Tibial nerve (tissue), 4 donors: ENCODE measurements around the gene ZBTB7C. TPM values are rescaled to one million over a fixed set of nuclear protein-coding genes. Genes with fewer than 3 reads are reported as not detected.

Source experiments
- DNase-seq, 2 donors: peaks; one replicate each; pipeline ENCODE4 v3.0.0-alpha.2; 2019; ENCODE audit warnings: low spot score in 2 of 2
- H3K27ac ChIP-seq, 4 donors: fragments of 200-600 bp; sonication (generic) in 3 of 4; one replicate each; pipeline ENCODE4 v1.5.1; 2017 to 2019; ENCODE audit warnings: mild to moderate bottlenecking in 1 of 4
- H3K27me3 ChIP-seq, 2 donors: fragments of 200-600 bp; sonication (generic) in 1 of 2; one replicate each; pipeline versions ENCODE4 v1.5.1 to v1.6.0; 2017 to 2019
- H3K36me3 ChIP-seq, 3 donors: fragments of 200-600 bp; sonication (generic); one replicate each; pipeline ENCODE4 v1.5.1; 2018 to 2019
- H3K4me1 ChIP-seq, 4 donors: fragments of 200-600 bp; sonication (generic) in 3 of 4; one replicate each; pipeline ENCODE4 v1.5.1; 2017 to 2019
- H3K4me3 ChIP-seq, 4 donors: fragments of 200-600 bp; sonication (generic) in 3 of 4; one replicate each; pipeline ENCODE4 v1.5.1; 2017 to 2019; ENCODE audit warnings: mild to moderate bottlenecking in 1 of 4, moderate library complexity in 1 of 4
- H3K9me3 ChIP-seq, 4 donors: fragments of 200-600 bp; sonication (generic) in 3 of 4; one replicate each; pipeline ENCODE4 v1.5.1; 2017 to 2019
- CTCF ChIP-seq, 5 experiments: fragments of 200-600 bp in 3 of 5; fragments of 450-650 bp in 2 of 5; sonication (generic) in 3 of 5; IDR thresholded peaks; one replicate each; pipeline ENCODE4 v1.5.1; 2016 to 2019; ENCODE audit warnings: antibody characterized with exemption in 5 of 5, mild to moderate bottlenecking in 3 of 5, moderate library complexity in 2 of 5
- EP300 ChIP-seq, 2 donors: sonication (generic); formaldehyde crosslinking; IDR thresholded peaks; one replicate each; pipeline ENCODE4 v1.6.1; 2017; ENCODE audit warnings: antibody characterized with exemption in 2 of 2, mild to moderate bottlenecking in 1 of 2
- POLR2A ChIP-seq, 2 donors: fragments of 450-650 bp; IDR thresholded peaks; one replicate each; pipeline ENCODE4 v1.6.1; 2017; ENCODE audit warnings: antibody characterized with exemption in 2 of 2, mild to moderate bottlenecking in 2 of 2, moderate library complexity in 2 of 2
- WGBS, 2 donors: methylation state at CpG; one replicate each; pipeline ENCODE4 v1.1.5; 2018; 5-methylcytosine and 5-hydroxymethylcytosine counted together
- total RNA-seq, 4 donors: library from RNA; depleted of rRNA; stranded (reverse); fragments of >200 nt; gene quantifications; one replicate each; pipeline ENCODE4 v1.1.0, GENCODE V29; 2016

ZBTB7C gene
- total RNA-seq, 4 donors from 2014 or later: 24.6 to 95.0 (median 75.3) TPM

- TF ChIP-seq POLR2A (IDR thresholded peaks at IDR 0.05) (no peak), EP300 (IDR thresholded peaks at IDR 0.05) (no peak), CTCF (IDR thresholded peaks at IDR 0.05) (no peak)
- WGBS, 2 donors: 68 to 69% methylated on average over 4 of the region's 4 CpGs
- no peak for DNase-seq
- Histone ChIP-seq H3K9me3 (no peaks in the 10 kb centered on the region), H3K27me3 (no peaks in the 10 kb centered on the region), H3K36me3 (no peaks in the 10 kb centered on the region), H3K4me1 (peaks cover 0 to 61% (median 15%) of the 10 kb centered on the region in 4 donors), H3K27ac (peak overlapping the region; percentile 54 to 87 (median 86)), H3K4me3 (peak overlapping the region in 1 of 4 donors; percentile 61)
Observed at GRCh38 chr18:48160622-48161021, 248.6 kb downstream of the ZBTB7C start.

- WGBS, 2 donors: 92 to 95% methylated on average over 7 of the region's 7 CpGs
Observed at GRCh38 chr18:48159816-48160215, 249.4 kb downstream of the ZBTB7C start.

GRCh38 chr18:48158721-48159120 lies 250.5 kb downstream of the ZBTB7C start:
- 93 to 94% methylated on average over 5 of the region's 5 CpGs for WGBS, 2 donors
- TF ChIP-seq CTCF (IDR thresholded peaks at IDR 0.05) (no peak), POLR2A (IDR thresholded peaks at IDR 0.05) (no peak), EP300 (IDR thresholded peaks at IDR 0.05) (no peak)
- Histone ChIP-seq H3K9me3 (no peaks in the 10 kb centered on the region), H3K4me3 (no peak overlapping the region), H3K36me3 (no peaks in the 10 kb centered on the region), H3K27ac (no peak overlapping the region), H3K4me1 (peaks cover 0 to 60% (median 10%) of the 10 kb centered on the region in 4 donors), H3K27me3 (no peaks in the 10 kb centered on the region)
- no peak for DNase-seq

More at GRCh38 chr18:48159816-48160215, 249.4 kb downstream of the ZBTB7C start:
- Histone ChIP-seq H3K36me3 (no peaks in the 10 kb centered on the region), H3K9me3 (no peaks in the 10 kb centered on the region), H3K27me3 (no peaks in the 10 kb centered on the region), H3K4me3 (no peak overlapping the region), H3K4me1 (peaks cover 0 to 56% (median 10%) of the 10 kb centered on the region in 4 donors), H3K27ac (peak overlapping the region in 1 of 4 donors; percentile 87)
- DNase-seq: no peak
- TF ChIP-seq CTCF (IDR thresholded peaks at IDR 0.05) (no peak), POLR2A (IDR thresholded peaks at IDR 0.05) (no peak), EP300 (IDR thresholded peaks at IDR 0.05) (no peak)

- H3K27ac ChIP-seq: no peak overlapping the region
- H3K9me3 ChIP-seq: no peaks in the 10 kb centered on the region
- no peak overlapping the region for H3K4me3 ChIP-seq
- H3K36me3 ChIP-seq: no peaks in the 10 kb centered on the region
- DNase-seq: no peak
- no peak for TF ChIP-seq EP300 (IDR thresholded peaks at IDR 0.05)
- TF ChIP-seq POLR2A (IDR thresholded peaks at IDR 0.05): no peak
- TF ChIP-seq CTCF (IDR thresholded peaks at IDR 0.05): no peak
- no peaks in the 10 kb centered on the region for H3K27me3 ChIP-seq
- 89 to 90% methylated on average over 4 of the region's 4 CpGs for WGBS, 2 donors
- H3K4me1 ChIP-seq: peaks cover 0 to 63% (median 10%) of the 10 kb centered on the region in 4 donors
Observed at GRCh38 chr18:48157956-48158355, 251.2 kb downstream of the ZBTB7C start.

GRCh38 chr18:48155856-48156255 lies 253.3 kb downstream of the ZBTB7C start:
- Histone ChIP-seq H3K4me1 (peaks cover 0 to 59% (median 3%) of the 10 kb centered on the region in 4 donors), H3K27ac (peak overlapping the region in 1 of 4 donors; percentile 43)

GRCh38 chr18:48154828-48155227 lies 254.4 kb downstream of the ZBTB7C start:
- H3K9me3 ChIP-seq: no peaks in the 10 kb centered on the region
- no peaks in the 10 kb centered on the region for H3K36me3 ChIP-seq
- H3K27me3 ChIP-seq: no peaks in the 10 kb centered on the region
- no peak for DNase-seq
- H3K27ac ChIP-seq: no peak overlapping the region
- H3K4me3 ChIP-seq: no peak overlapping the region
- H3K4me1 ChIP-seq: peaks cover 0 to 48% (median 0%) of the 10 kb centered on the region in 4 donors
- TF ChIP-seq EP300 (IDR thresholded peaks at IDR 0.05): no peak
- no peak for TF ChIP-seq CTCF (IDR thresholded peaks at IDR 0.05)
- TF ChIP-seq POLR2A (IDR thresholded peaks at IDR 0.05): no peak

More at GRCh38 chr18:48155856-48156255, 253.3 kb downstream of the ZBTB7C start:
- no peak for TF ChIP-seq EP300 (IDR thresholded peaks at IDR 0.05)
- H3K27me3 ChIP-seq: no peaks in the 10 kb centered on the region
- no peaks in the 10 kb centered on the region for H3K36me3 ChIP-seq
- 81 to 82% methylated on average over 4 of the region's 4 CpGs for WGBS, 2 donors
- no peak overlapping the region for H3K4me3 ChIP-seq
- H3K9me3 ChIP-seq: no peaks in the 10 kb centered on the region
- no peak for DNase-seq
